ENCODE results near the gene ZNF488.
"Not testable (repeated sequence)": the region's sequence is repeated elsewhere in the genome, so short reads cannot be mapped to it uniquely, and the experiment has no call there.

The ZNF488 gene

GRCh38 chr10:47403446-47404318 lies 19.6 kb upstream of the ZNF488 start:
- H3K4me1 Mint-ChIP-seq (ENCODE audit: low read depth) = no peaks in the 10 kb centered on the region
- H3K27ac Mint-ChIP-seq = no peak overlapping the region
- no peaks in the 10 kb centered on the region for H3K36me3 Mint-ChIP-seq (ENCODE audit: low read depth)
- no peaks in the 10 kb centered on the region for H3K9me3 Mint-ChIP-seq
- no peak overlapping the region for H3K4me3 Mint-ChIP-seq
- no peak for DNase-seq
- H3K27me3 Mint-ChIP-seq = peaks cover 21% of the 10 kb centered on the region

GRCh38 chr10:47402641-47403301 lies 18.7 kb upstream of the ZNF488 start:
- Mint-ChIP-seq H3K4me1 (ENCODE audit: low read depth) (no peaks in the 10 kb centered on the region), H3K27ac (no peak overlapping the region), H3K36me3 (ENCODE audit: low read depth) (no peaks in the 10 kb centered on the region), H3K4me3 (no peak overlapping the region), H3K27me3 (peaks cover 28% of the 10 kb centered on the region), H3K9me3 (no peaks in the 10 kb centered on the region)
- no peak for DNase-seq

- H3K27ac Mint-ChIP-seq = no peak overlapping the region
- H3K9me3 Mint-ChIP-seq = no peaks in the 10 kb centered on the region
These were observed 18.0 kb upstream of the ZNF488 start for GRCh38 chr10:47401874-47402640.

GRCh38 chr10:47401210-47401609 lies 17.1 kb upstream of the ZNF488 start:
- H3K4me1 Mint-ChIP-seq (ENCODE audit: low read depth) = no peaks in the 10 kb centered on the region
- peaks cover 37% of the 10 kb centered on the region for H3K27me3 Mint-ChIP-seq
- no peaks in the 10 kb centered on the region for H3K9me3 Mint-ChIP-seq
- no peak overlapping the region for H3K27ac Mint-ChIP-seq
- H3K36me3 Mint-ChIP-seq (ENCODE audit: low read depth) = no peaks in the 10 kb centered on the region
- H3K4me3 Mint-ChIP-seq = no peak overlapping the region
- no peak for DNase-seq

More at GRCh38 chr10:47401874-47402640, 18.0 kb upstream of the ZNF488 start:
- H3K36me3 Mint-ChIP-seq (ENCODE audit: low read depth) = no peaks in the 10 kb centered on the region
- no peak overlapping the region for H3K4me3 Mint-ChIP-seq
- peaks cover 29% of the 10 kb centered on the region for H3K27me3 Mint-ChIP-seq
- no peak for DNase-seq
- H3K4me1 Mint-ChIP-seq (ENCODE audit: low read depth) = no peaks in the 10 kb centered on the region

- H3K36me3 Mint-ChIP-seq (ENCODE audit: low read depth) = no peaks in the 10 kb centered on the region
- H3K4me1 Mint-ChIP-seq (ENCODE audit: low read depth) = no peaks in the 10 kb centered on the region
- DNase-seq = no peak
- H3K27ac Mint-ChIP-seq = no peak overlapping the region
- H3K9me3 Mint-ChIP-seq = no peaks in the 10 kb centered on the region
- H3K27me3 Mint-ChIP-seq = peaks cover 40% of the 10 kb centered on the region
- H3K4me3 Mint-ChIP-seq = no peak overlapping the region
These were observed 16.7 kb upstream of the ZNF488 start for GRCh38 chr10:47400786-47401185.

GRCh38 chr10:47400251-47400650 lies 16.2 kb upstream of the ZNF488 start:
- H3K27ac Mint-ChIP-seq = no peak overlapping the region

GRCh38 chr10:47397256-47397655 lies 13.2 kb upstream of the ZNF488 start:
- Mint-ChIP-seq H3K27ac (no peak overlapping the region), H3K4me1 (ENCODE audit: low read depth) (no peaks in the 10 kb centered on the region), H3K27me3 (peaks cover 54% of the 10 kb centered on the region), H3K36me3 (ENCODE audit: low read depth) (no peaks in the 10 kb centered on the region), H3K4me3 (no peak overlapping the region), H3K9me3 (no peaks in the 10 kb centered on the region)
- no peak for DNase-seq

More at GRCh38 chr10:47400251-47400650, 16.2 kb upstream of the ZNF488 start:
- DNase-seq = no peak
- H3K4me1 Mint-ChIP-seq (ENCODE audit: low read depth) = no peaks in the 10 kb centered on the region
- no peak overlapping the region for H3K4me3 Mint-ChIP-seq
- no peaks in the 10 kb centered on the region for H3K9me3 Mint-ChIP-seq
- H3K36me3 Mint-ChIP-seq (ENCODE audit: low read depth) = no peaks in the 10 kb centered on the region
- H3K27me3 Mint-ChIP-seq = peaks cover 45% of the 10 kb centered on the region

- H3K4me1 Mint-ChIP-seq (ENCODE audit: low read depth) = no peaks in the 10 kb centered on the region
- H3K27me3 Mint-ChIP-seq = peaks cover 54% of the 10 kb centered on the region
- H3K27ac Mint-ChIP-seq = no peak overlapping the region
- H3K4me3 Mint-ChIP-seq = no peak overlapping the region
- DNase-seq = no peak
- H3K36me3 Mint-ChIP-seq (ENCODE audit: low read depth) = no peaks in the 10 kb centered on the region
- H3K9me3 Mint-ChIP-seq = no peaks in the 10 kb centered on the region
These were observed 12.2 kb upstream of the ZNF488 start for GRCh38 chr10:47396311-47396717.

- peaks cover 41% of the 10 kb centered on the region for H3K27me3 Mint-ChIP-seq
- peaks cover 4% of the 10 kb centered on the region for H3K4me1 Mint-ChIP-seq (ENCODE audit: low read depth)
- no peak for DNase-seq
- H3K9me3 Mint-ChIP-seq = peaks cover 4% of the 10 kb centered on the region
- no peak overlapping the region for H3K4me3 Mint-ChIP-seq
- no peaks in the 10 kb centered on the region for H3K36me3 Mint-ChIP-seq (ENCODE audit: low read depth)
- H3K27ac Mint-ChIP-seq = no peak overlapping the region
These were observed 5.5 kb upstream of the ZNF488 start for GRCh38 chr10:47389619-47390018.

- no peak overlapping the region for H3K27ac Mint-ChIP-seq
- H3K4me1 Mint-ChIP-seq (ENCODE audit: low read depth) = peaks cover 6% of the 10 kb centered on the region
- peaks cover 36% of the 10 kb centered on the region for H3K27me3 Mint-ChIP-seq
- H3K36me3 Mint-ChIP-seq (ENCODE audit: low read depth) = no peaks in the 10 kb centered on the region
- DNase-seq = no peak
- H3K4me3 Mint-ChIP-seq = no peak overlapping the region
- H3K9me3 Mint-ChIP-seq = peaks cover 4% of the 10 kb centered on the region
These were observed 4.8 kb upstream of the ZNF488 start for GRCh38 chr10:47388879-47389278.

- H3K36me3 Mint-ChIP-seq (ENCODE audit: low read depth); DNase-seq; H3K4me3 Mint-ChIP-seq; H3K9me3 Mint-ChIP-seq; H3K27ac Mint-ChIP-seq: not testable (repeated sequence)
- H3K4me1 Mint-ChIP-seq (ENCODE audit: low read depth) = peaks cover 10% of the 10 kb centered on the region
- H3K27me3 Mint-ChIP-seq = peaks cover 50% of the 10 kb centered on the region
These were observed 2.0 kb upstream of the ZNF488 start for GRCh38 chr10:47386104-47386503.

- Mint-ChIP-seq H3K4me1 (ENCODE audit: low read depth) (peaks cover 10% of the 10 kb centered on the region), H3K9me3 (peaks cover 4% of the 10 kb centered on the region), H3K4me3 (peak overlapping the region; percentile 77), H3K27ac (no peak overlapping the region), H3K27me3 (peaks cover 75% of the 10 kb centered on the region), H3K36me3 (ENCODE audit: low read depth) (no peaks in the 10 kb centered on the region)
- no peak for DNase-seq
These were observed 589 bp downstream of the ZNF488 start for GRCh38 chr10:47383261-47384147.

GRCh38 chr10:47381427-47382379 lies 2.4 kb downstream of the ZNF488 start:
- H3K9me3 Mint-ChIP-seq = no peaks in the 10 kb centered on the region
- DNase-seq = no peak
- peaks cover 81% of the 10 kb centered on the region for H3K27me3 Mint-ChIP-seq
- H3K36me3 Mint-ChIP-seq (ENCODE audit: low read depth) = no peaks in the 10 kb centered on the region
- no peak overlapping the region for H3K4me3 Mint-ChIP-seq
- H3K4me1 Mint-ChIP-seq (ENCODE audit: low read depth) = peaks cover 10% of the 10 kb centered on the region
- H3K27ac Mint-ChIP-seq = no peak overlapping the region

Data from activated T-cell treated with anti-CD3 and anti-CD28 coated beads, Interleukin-2, amount 50 U/mL, for 24 hours (primary cell).